GM21447 (cell line): ENCODE data around the gene IPO13.

Experiments
- ATAC-seq: cut with Tn5 transposase; IDR thresholded peaks from one replicate; pipeline ENCODE4 v1.9.1; 2021; ENCODE audit not compliant: unreplicated experiment

The IPO13 gene

GRCh38 chr1:44002606-44003157 lies 55.9 kb downstream of the IPO13 start:
- no peak for ATAC-seq

- ATAC-seq = no peak
These were observed 61.5 kb downstream of the IPO13 start for GRCh38 chr1:44008259-44008658.

- ATAC-seq = no peak
These were observed 64.3 kb downstream of the IPO13 start for GRCh38 chr1:44010935-44011471.

- ATAC-seq = no peak
These were observed 65.7 kb downstream of the IPO13 start for GRCh38 chr1:44012404-44012803.

GRCh38 chr1:44012941-44013609 lies 66.3 kb downstream of the IPO13 start:
- no peak for ATAC-seq

GRCh38 chr1:44013949-44014348 lies 67.2 kb downstream of the IPO13 start:
- no peak for ATAC-seq

GRCh38 chr1:44014365-44015104 lies 67.8 kb downstream of the IPO13 start:
- ATAC-seq = no peak

- no peak for ATAC-seq
These were observed 68.5 kb downstream of the IPO13 start for GRCh38 chr1:44015206-44015605.

GRCh38 chr1:44016041-44016889 lies 69.5 kb downstream of the IPO13 start:
- no peak for ATAC-seq

GRCh38 chr1:44016890-44017400 lies 70.2 kb downstream of the IPO13 start:
- ATAC-seq = no peak
